Measurements from ENCODE around the gene MSI1.

Gene MSI1

GRCh38 chr12:120368789-120369602 is at the start of gene MSI1:
TSS of gene MSI1 (minus strand) at chr12:120369164. CDS start at chr12:120369091, 73 bp downstream.
- Histone ChIP-seq H3K27me3 (peaks cover 100% of the 10 kb centered on the region), H3K9me3 (no peaks in the 10 kb centered on the region), H3K4me1 (ENCODE audit: control insufficient read depth in 1 of 2, insufficient read depth in 1 of 2, low read depth in 1 of 2, low read length in 1 of 2) (peaks cover 0 to 6% of the 10 kb centered on the region in 2 experiments), H3K4me3 (ENCODE audit: low read depth in 1 of 2, low read length in 1 of 2) (no peak within 1 kb of the TSS), H3K36me3 (no peaks in the 10 kb centered on the region), H3K27ac (no peak within 1 kb of the TSS)
- TF ChIP-seq CTCF (IDR thresholded peaks at IDR 0.05) = no peak

- no peak for TF ChIP-seq CTCF (IDR thresholded peaks at IDR 0.05)
- Histone ChIP-seq H3K4me3 (ENCODE audit: low read depth in 1 of 2, low read length in 1 of 2) (no peak overlapping the region), H3K27me3 (no peaks in the 10 kb centered on the region), H3K4me1 (ENCODE audit: control insufficient read depth in 1 of 2, insufficient read depth in 1 of 2, low read depth in 1 of 2, low read length in 1 of 2) (no peaks in the 10 kb centered on the region), H3K27ac (no peak overlapping the region), H3K36me3 (no peaks in the 10 kb centered on the region), H3K9me3 (no peaks in the 10 kb centered on the region)
These were observed 49.1 kb upstream of the MSI1 start for GRCh38 chr12:120417917-120418580.

- Histone ChIP-seq H3K4me3 (ENCODE audit: low read depth in 1 of 2, low read length in 1 of 2) (no peak overlapping the region), H3K27me3 (no peaks in the 10 kb centered on the region), H3K27ac (no peak overlapping the region), H3K36me3 (no peaks in the 10 kb centered on the region), H3K4me1 (ENCODE audit: control insufficient read depth in 1 of 2, insufficient read depth in 1 of 2, low read depth in 1 of 2, low read length in 1 of 2) (no peaks in the 10 kb centered on the region), H3K9me3 (no peaks in the 10 kb centered on the region)
- no peak for TF ChIP-seq CTCF (IDR thresholded peaks at IDR 0.05)
These were observed 47.7 kb upstream of the MSI1 start for GRCh38 chr12:120416490-120417216.

- H3K4me3 ChIP-seq (ENCODE audit: low read depth in 1 of 2, low read length in 1 of 2) = no peak overlapping the region
- no peak for TF ChIP-seq CTCF (IDR thresholded peaks at IDR 0.05)
- no peaks in the 10 kb centered on the region for H3K4me1 ChIP-seq (ENCODE audit: control insufficient read depth in 1 of 2, insufficient read depth in 1 of 2, low read depth in 1 of 2, low read length in 1 of 2)
- H3K27ac ChIP-seq = no peak overlapping the region
- H3K27me3 ChIP-seq = no peaks in the 10 kb centered on the region
- H3K9me3 ChIP-seq = no peaks in the 10 kb centered on the region
- H3K36me3 ChIP-seq = no peaks in the 10 kb centered on the region
These were observed 45.1 kb upstream of the MSI1 start for GRCh38 chr12:120413901-120414695.

- H3K9me3 ChIP-seq = no peaks in the 10 kb centered on the region
- H3K4me1 ChIP-seq (ENCODE audit: control insufficient read depth in 1 of 2, insufficient read depth in 1 of 2, low read depth in 1 of 2, low read length in 1 of 2) = no peaks in the 10 kb centered on the region
- no peak overlapping the region for H3K27ac ChIP-seq
- no peaks in the 10 kb centered on the region for H3K36me3 ChIP-seq
- H3K4me3 ChIP-seq (ENCODE audit: low read depth in 1 of 2, low read length in 1 of 2) = no peak overlapping the region
- H3K27me3 ChIP-seq = no peaks in the 10 kb centered on the region
- no peak for TF ChIP-seq CTCF (IDR thresholded peaks at IDR 0.05)
These were observed 43.5 kb upstream of the MSI1 start for GRCh38 chr12:120412421-120412820.
